ENCODE results near the gene AVP.
"Not testable (repeated sequence)": the region's sequence is repeated elsewhere in the genome, so short reads cannot be mapped to it uniquely, and the experiment has no call there.

AVP gene, protein sequence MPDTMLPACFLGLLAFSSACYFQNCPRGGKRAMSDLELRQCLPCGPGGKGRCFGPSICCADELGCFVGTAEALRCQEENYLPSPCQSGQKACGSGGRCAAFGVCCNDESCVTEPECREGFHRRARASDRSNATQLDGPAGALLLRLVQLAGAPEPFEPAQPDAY

DNA sequence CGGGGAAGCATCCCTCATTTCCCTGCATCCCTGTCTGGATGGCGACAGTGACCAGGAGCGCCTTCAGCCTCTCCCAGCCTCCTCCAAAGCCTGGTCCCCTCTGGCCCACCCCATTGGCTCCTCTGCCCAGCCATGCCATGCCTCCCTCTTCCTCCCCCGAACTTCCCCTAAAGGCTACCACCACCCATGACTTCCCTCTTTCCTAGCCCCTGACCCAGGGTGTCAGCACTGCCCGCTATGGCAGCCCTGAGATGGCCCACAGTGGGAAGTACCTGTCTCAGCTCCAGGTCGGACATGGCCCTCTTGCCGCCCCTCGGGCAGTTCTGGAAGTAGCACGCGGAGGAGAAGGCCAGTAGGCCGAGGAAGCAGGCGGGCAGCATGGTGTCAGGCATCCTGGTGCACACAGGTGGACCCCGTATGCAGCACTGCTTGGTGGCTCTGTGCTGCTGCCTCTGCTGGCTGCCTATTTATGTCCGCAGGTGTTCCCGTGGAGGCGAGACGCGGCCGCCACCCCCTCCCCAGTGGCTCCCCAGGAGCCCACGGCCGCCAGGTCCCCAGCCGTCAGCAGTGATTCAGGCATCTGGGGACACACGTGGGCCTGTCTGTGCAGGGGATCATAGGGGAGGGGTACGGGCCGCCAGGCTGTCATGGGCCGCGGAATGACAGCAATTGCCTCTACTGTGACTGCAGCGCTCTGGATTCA, at the start of gene AVP:
TSS of gene AVP (minus strand) at position 442 of the 703 bp plus-strand sequence. CDS start at position 392, 50 bp downstream.
- DNase-seq (ENCODE audit: low spot score in 2 of 2), result no peak
- Mint-ChIP-seq H3K27ac (no peak within 1 kb of the TSS), H3K36me3 (no peaks in the 10 kb centered on the region), H3K4me3 (peak within 1 kb of the TSS; percentile 66), H3K9me3 (no peaks in the 10 kb centered on the region), H3K4me1 (peaks cover 12% of the 10 kb centered on the region), H3K27me3 (peaks cover 35% of the 10 kb centered on the region)
- no peak for ATAC-seq (ENCODE audit: low read depth)

DNA sequence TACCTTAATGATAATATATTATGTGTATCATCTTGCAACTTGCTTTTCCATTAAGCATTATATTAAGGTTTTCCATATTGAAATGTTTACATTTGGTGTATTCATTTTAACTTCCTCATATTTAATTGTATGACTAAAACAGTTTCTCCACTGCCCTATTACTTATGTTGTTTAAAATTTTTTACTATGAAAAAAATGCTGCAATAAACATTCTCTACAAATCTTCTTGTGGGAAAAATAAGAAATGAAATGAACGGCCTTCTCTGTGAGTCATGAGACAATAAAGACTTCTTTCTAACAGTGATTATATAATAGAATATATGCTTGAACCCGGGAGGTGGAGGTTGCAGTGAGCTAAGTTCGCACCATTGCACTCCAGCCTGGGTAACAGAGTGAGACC, 49.6 kb upstream of the AVP start:
- Mint-ChIP-seq H3K36me3 (peaks cover 4% of the 10 kb centered on the region), H3K4me3 (no peak overlapping the region), H3K9me3 (no peaks in the 10 kb centered on the region), H3K27me3 (no peaks in the 10 kb centered on the region), H3K4me1 (peaks cover 4% of the 10 kb centered on the region), H3K27ac (no peak overlapping the region)
- DNase-seq (ENCODE audit: low spot score in 2 of 2) (no peak), ATAC-seq (ENCODE audit: low read depth) (no peak)

DNA sequence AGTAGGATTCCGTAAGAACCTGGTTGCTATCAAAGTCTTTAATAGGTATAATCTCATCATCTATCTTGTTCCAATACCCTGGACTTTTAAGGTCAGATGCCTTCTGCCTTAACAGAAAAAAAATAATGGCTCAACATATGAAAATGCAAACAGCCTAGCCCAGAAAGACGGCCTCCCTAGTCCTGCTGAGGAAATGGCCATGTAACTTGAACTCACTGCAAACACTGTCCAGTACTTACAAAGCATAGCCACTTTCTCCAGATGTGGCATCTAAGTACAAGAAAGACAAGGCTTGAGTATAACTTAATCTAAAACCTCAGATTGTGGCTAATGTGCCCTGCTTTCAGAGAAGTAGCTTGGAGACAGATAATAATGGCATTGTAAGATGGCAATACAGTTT, 48.6 kb upstream of the AVP start:
- ATAC-seq (ENCODE audit: low read depth) (no peak), DNase-seq (ENCODE audit: low spot score in 2 of 2) (no peak)
- peaks cover 5% of the 10 kb centered on the region for H3K4me1 Mint-ChIP-seq
- H3K4me3 Mint-ChIP-seq, result no peak overlapping the region
- H3K27me3 Mint-ChIP-seq, result no peaks in the 10 kb centered on the region
- no peak overlapping the region for H3K27ac Mint-ChIP-seq
- no peaks in the 10 kb centered on the region for H3K9me3 Mint-ChIP-seq
- H3K36me3 Mint-ChIP-seq, result peaks cover 3% of the 10 kb centered on the region

DNA sequence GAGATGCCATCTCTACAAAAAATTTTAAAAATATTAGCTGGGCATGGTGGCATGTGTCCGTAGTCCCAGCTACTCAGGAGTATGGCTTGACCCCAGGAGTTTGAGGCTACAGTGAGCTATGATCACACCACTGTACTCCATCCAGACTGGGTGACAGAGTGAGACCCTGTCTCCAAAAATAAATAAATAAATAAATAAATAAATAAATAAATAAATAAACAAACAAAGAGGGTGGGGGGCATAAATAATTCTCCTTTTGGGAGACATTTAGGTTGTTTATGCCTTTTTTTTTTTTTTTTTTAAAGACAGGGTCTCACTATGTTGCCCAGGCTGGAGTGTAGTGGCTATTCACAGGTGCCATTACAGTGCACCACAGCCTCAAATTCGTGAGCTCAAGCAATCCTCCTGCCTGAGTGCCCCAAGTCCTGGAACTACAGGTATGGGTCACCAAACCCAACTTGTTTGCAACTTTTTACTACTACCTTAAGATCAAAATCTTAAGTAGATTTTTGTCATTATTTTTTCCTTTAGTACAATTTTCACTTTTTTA, 45.6 kb upstream of the AVP start:
- Mint-ChIP-seq H3K9me3 (peaks cover 2% of the 10 kb centered on the region), H3K4me3 (no peak overlapping the region), H3K27ac (no peak overlapping the region), H3K27me3 (no peaks in the 10 kb centered on the region), H3K36me3 (peaks cover 5% of the 10 kb centered on the region), H3K4me1 (peaks cover 3% of the 10 kb centered on the region)
- ATAC-seq (ENCODE audit: low read depth) (no peak), DNase-seq (ENCODE audit: low spot score in 2 of 2) (no peak)

DNA sequence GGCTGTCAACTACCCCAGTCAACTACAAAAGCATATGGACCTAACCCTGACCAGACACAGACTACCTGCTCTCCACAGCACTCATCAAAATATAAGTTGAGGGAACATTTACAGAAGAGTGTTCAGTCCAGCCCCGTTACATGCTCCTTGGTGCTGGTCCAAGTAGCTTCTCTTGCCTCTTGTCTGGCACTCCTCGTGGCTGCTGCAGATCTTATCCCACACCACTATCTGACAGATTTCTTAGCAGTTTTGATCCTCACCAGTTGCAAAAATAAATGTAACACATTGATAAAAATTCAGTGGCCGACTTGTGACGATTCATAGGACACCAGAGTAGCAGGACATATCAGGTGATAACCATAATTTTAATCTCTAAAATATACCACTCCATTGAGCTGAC, 44.6 kb upstream of the AVP start:
- Mint-ChIP-seq H3K27me3 (no peaks in the 10 kb centered on the region), H3K4me3 (no peak overlapping the region), H3K27ac (no peak overlapping the region), H3K9me3 (peaks cover 3% of the 10 kb centered on the region), H3K36me3 (peaks cover 6% of the 10 kb centered on the region), H3K4me1 (peaks cover 2% of the 10 kb centered on the region)
- ATAC-seq (ENCODE audit: low read depth) (no peak), DNase-seq (ENCODE audit: low spot score in 2 of 2) (no peak)

DNA sequence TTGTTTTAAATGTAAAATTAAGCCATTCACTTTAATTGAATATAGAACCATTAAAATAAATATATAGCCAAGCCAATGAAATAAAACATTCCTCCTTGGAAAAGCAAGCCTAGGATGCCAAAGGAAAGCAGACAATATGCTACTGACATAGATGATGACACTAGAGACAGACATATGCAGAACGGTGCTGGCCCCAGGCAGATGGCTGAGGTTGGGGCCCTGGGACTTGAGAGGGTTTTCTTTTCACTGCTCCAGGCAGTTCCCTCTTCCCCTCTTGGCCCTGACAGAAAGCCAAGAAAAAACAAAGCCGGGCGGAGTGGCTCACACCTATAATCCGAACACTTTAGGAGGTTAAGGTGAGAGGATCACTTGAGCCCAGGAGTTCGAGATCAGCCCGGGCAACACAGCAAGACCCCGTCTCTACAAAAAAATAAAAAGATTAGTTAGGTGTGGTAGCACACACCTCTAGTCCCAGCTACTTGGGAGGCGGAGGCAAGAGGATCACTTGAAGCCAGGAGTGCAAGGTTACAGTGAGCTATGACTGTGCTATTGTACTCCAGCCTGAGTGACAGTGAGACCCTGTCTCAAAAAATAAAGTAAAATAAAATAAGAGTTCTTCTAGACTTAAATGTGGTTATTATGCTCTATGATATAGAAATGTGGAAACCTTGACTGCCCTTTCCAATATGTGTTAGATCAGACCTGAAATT, 43.9 kb upstream of the AVP start:
- no peak overlapping the region for H3K27ac Mint-ChIP-seq
- peaks cover 2% of the 10 kb centered on the region for H3K4me1 Mint-ChIP-seq
- ATAC-seq (ENCODE audit: low read depth), result no peak
- H3K27me3 Mint-ChIP-seq, result no peaks in the 10 kb centered on the region
- H3K9me3 Mint-ChIP-seq, result peaks cover 5% of the 10 kb centered on the region
- DNase-seq (ENCODE audit: low spot score in 2 of 2), result no peak
- H3K36me3 Mint-ChIP-seq, result peaks cover 7% of the 10 kb centered on the region
- no peak overlapping the region for H3K4me3 Mint-ChIP-seq

DNA sequence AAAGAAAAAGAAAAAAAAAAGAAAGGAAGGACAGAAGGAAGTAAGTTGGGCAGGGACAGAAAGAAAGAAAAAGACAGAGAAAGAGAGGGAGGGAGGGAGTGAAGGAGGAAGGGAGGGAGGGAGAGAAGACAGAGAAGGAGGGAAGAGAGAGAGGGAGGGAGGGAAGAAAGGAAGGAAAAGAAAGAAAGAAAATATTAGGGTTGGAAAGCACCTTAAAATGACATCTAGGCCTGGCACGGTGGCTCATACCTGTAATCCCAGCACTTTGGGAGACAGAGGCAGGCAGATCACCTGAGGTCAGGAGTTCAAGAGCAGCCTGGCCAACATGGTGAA, 42.0 kb upstream of the AVP start:
- Mint-ChIP-seq H3K4me1 (peaks cover 2% of the 10 kb centered on the region), H3K4me3 (no peak overlapping the region), H3K27ac (no peak overlapping the region), H3K9me3 (peaks cover 6% of the 10 kb centered on the region), H3K27me3 (no peaks in the 10 kb centered on the region), H3K36me3 (peaks cover 23% of the 10 kb centered on the region)
- no peak for ATAC-seq (ENCODE audit: low read depth)
- DNase-seq (ENCODE audit: low spot score in 2 of 2), result no peak

DNA sequence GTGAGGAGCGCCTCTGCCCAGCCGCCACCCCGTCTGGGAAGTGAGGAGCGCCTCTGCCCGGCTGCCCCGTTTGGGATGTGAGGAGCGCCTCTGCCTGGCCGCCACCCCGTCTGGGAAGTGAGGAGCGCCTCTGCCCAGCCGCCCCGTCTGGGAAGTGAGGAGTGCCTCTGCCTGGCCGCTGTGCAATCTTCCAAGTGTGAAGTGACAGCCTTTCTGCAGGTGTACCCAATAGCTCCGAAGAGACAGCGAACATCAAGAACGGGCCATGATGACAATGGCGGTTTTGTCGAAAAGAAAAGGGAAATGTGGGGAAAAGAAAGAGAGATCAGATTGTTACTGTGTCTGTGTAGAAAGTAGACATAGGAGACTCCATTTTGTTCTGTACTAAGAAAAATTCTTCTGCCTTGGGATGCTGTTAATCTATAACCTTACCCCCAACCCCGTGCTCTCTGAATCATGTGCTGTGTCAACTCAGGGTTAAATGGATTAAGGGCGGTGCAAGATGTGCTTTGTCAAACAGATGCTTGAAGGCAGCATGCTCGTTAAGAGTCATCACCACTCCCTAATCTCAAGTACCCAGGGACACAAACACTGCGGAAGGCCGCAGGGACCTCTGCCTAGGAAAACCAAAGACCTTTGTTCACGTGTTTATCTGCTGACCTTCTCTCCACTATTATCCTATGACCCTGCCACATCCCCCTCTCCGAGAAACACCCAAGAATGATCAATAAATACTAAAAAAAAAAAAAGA, 41.4 kb upstream of the AVP start:
- not testable (repeated sequence) for DNase-seq (ENCODE audit: low spot score in 2 of 2); H3K4me1 Mint-ChIP-seq; ATAC-seq (ENCODE audit: low read depth); H3K9me3 Mint-ChIP-seq; H3K27ac Mint-ChIP-seq; H3K4me3 Mint-ChIP-seq; H3K27me3 Mint-ChIP-seq
- H3K36me3 Mint-ChIP-seq, result peaks cover 28% of the 10 kb centered on the region

DNA sequence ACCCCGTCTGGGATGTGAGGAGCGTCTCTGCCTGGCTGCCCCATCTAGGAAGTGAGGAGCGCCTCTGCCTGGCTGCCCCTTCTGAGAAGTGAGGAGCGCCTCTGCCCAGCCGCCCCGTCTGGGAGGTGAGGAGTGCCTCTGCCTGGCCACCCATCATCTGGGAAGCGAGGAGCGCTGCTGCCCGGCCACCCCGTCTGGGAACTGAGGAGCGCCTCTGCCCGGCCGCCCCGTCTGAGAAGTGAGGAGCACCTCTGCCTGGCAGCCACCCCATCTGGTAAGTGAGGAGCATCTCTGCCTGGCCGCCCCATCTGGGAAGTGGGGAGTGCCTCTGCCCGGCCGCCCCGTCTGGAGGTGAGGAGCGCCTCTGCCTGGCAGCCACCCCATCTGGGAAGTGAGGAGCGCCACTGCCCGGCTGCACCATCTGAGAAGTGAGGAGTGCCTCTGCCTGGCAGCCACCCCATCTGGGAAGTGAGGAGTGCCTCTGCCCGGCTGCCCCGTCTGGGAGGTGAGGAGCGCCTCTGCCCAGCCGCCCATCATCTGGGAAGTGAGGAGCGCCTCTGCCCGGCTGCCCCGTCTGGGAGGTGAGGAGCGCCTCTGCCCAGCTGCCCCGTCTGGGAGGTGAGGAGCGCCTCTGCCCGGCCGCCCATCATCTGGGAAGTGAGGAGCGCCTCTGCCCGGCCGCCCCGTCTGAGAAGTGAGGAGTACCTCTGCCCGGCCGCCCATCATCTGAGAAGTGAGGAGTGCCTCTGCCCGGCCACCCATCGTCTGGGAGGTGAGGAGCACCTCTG, 40.4 kb upstream of the AVP start:
- peaks cover 31% of the 10 kb centered on the region for H3K36me3 Mint-ChIP-seq
- not testable (repeated sequence) for H3K4me3 Mint-ChIP-seq; ATAC-seq (ENCODE audit: low read depth); H3K27ac Mint-ChIP-seq; H3K9me3 Mint-ChIP-seq; DNase-seq (ENCODE audit: low spot score in 2 of 2); H3K27me3 Mint-ChIP-seq; H3K4me1 Mint-ChIP-seq

DNA sequence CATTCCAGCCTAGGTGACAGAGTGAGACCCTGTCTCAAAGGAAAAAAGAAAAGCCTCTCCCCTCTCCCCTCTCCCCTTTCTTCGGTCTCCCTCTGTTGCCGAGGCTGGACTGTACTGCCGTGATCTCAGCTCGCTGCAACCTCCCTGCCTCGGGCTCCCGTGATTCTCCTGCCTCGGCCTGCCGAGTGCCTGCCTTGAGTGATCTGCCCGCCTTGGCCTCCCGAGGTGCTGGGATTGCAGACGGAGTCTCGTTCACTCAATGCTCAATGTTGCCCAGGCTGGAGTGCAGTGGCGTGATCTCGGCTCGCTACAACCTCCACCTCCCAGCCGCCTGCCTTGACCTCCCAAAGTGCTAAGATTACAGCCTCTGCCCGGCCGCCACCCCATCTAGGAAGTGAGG, 39.6 kb upstream of the AVP start:
- peaks cover 31% of the 10 kb centered on the region for H3K36me3 Mint-ChIP-seq
- not testable (repeated sequence) for H3K9me3 Mint-ChIP-seq; H3K4me3 Mint-ChIP-seq; ATAC-seq (ENCODE audit: low read depth); H3K27me3 Mint-ChIP-seq; DNase-seq (ENCODE audit: low spot score in 2 of 2); H3K4me1 Mint-ChIP-seq; H3K27ac Mint-ChIP-seq

DNA sequence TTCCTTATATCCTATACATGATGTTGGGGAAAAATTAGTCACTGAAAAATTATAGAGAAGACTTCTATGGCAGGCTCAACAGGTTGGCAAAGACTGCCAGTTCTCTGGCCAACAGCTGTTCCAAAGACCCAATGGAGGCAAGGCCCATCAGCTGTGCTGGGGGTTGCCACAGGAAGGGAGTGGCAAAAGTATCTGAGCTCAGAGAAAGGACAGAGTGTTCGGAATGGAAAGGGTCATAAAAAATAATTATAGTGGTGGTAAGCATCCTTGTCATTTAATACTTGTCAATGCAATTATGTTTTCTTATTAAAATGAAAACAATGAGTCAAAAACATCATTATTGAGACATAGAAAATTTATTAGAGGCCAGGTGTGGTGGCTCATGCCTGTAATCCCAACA, 39.0 kb upstream of the AVP start:
- Mint-ChIP-seq H3K4me1 (peaks cover 2% of the 10 kb centered on the region), H3K4me3 (no peak overlapping the region), H3K36me3 (peaks cover 33% of the 10 kb centered on the region), H3K9me3 (peaks cover 6% of the 10 kb centered on the region), H3K27ac (no peak overlapping the region), H3K27me3 (no peaks in the 10 kb centered on the region)
- DNase-seq (ENCODE audit: low spot score in 2 of 2) (no peak), ATAC-seq (ENCODE audit: low read depth) (no peak)

DNA sequence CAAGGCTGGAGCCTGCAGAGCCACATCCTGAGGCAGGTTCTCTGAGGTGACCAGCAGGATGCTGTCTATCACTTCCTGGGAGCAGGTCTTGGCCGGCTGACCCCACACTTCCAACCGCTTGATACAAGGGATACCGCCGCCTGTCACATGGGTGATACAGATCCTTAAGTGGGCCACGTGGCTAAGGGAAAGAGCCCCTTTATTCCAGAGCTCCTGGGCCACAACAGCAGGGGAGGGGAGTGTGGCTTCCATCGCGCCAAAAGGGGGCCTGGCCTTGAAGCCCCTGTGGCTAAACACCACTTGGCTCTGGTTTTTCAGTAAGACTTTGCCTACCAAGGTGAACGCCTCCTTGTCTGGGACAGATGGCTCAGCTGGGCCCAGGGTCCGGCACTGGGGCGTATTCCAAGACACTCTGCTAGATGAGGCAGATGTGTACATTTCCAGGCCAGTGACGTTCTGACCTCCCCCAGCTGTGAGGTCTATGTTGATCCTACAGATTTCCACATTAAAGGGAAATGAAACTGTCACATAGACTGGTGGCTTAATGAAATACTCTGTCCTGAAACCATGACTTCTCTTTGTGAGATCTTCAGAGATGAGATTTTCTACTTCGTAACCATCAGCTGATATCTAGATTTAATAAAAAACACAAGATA, 37.6 kb upstream of the AVP start:
- no peaks in the 10 kb centered on the region for H3K27me3 Mint-ChIP-seq
- peak overlapping the region; percentile 70 for H3K27ac Mint-ChIP-seq
- H3K4me1 Mint-ChIP-seq, result peaks cover 2% of the 10 kb centered on the region
- no peak overlapping the region for H3K4me3 Mint-ChIP-seq
- H3K36me3 Mint-ChIP-seq, result peaks cover 33% of the 10 kb centered on the region
- DNase-seq (ENCODE audit: low spot score in 2 of 2), result no peak
- ATAC-seq (ENCODE audit: low read depth), result no peak
- peaks cover 6% of the 10 kb centered on the region for H3K9me3 Mint-ChIP-seq

DNA sequence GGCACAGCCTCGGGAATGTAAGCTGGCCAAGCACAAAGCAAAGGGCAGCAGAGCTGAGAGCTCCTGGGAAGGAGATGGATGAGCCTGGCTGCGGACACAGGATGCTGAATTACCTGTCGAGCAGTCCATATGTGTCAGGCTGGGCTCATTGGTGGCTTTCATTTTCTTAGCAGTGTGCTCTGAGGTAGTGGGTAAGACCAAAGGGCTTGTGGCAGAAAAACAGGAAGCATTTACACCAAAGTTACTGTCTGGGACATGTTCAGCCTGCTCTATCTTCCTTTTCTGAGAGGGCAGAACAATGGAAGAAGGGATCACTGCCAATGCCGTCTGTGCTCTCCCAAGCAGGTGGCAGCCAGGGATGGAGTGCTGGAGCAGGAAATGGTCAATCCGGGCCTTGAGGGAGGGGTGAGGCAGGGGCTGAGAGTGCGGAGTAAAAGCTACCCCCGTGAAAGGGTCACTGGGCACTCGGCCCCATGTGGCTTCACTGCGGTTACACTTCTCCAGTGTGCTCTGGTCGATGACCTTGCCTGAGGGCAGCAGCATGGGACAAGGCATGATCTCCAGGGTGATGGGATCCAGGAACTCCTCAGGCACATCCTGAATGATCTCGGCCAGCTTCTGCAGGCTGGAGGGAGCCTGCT, 36.9 kb upstream of the AVP start:
- Mint-ChIP-seq H3K4me3 (no peak overlapping the region), H3K4me1 (peaks cover 2% of the 10 kb centered on the region), H3K9me3 (peaks cover 6% of the 10 kb centered on the region)

More for the DNA sequence above, 36.9 kb upstream of the AVP start:
- no peaks in the 10 kb centered on the region for H3K27me3 Mint-ChIP-seq
- DNase-seq (ENCODE audit: low spot score in 2 of 2) (no peak), ATAC-seq (ENCODE audit: low read depth) (no peak)
- peaks cover 32% of the 10 kb centered on the region for H3K36me3 Mint-ChIP-seq
- H3K27ac Mint-ChIP-seq, result peak overlapping the region; percentile 14
